IPS DF 6.9 (cell line): ENCODE measurements around the gene FCSK.

Source experiments
- DNase-seq: peaks from one replicate; pipeline ENCODE4 v3.0.0-alpha.2; 2013; ENCODE audit warnings: low read depth, low spot score
- H3K27ac ChIP-seq: one replicate; pipeline ENCODE4 v1.5.1; 2013; ENCODE audit warnings: low read length, control low read depth
- H3K27me3 ChIP-seq: 2 replicates; pipeline ENCODE4 v1.6.1; 2013; ENCODE audit warnings: mild to moderate bottlenecking, low read length; ENCODE audit not compliant: control insufficient read depth, insufficient read depth
- H3K36me3 ChIP-seq: 2 replicates; pipeline ENCODE4 v1.6.1; 2013; ENCODE audit warnings: low read length; ENCODE audit not compliant: control insufficient read depth, insufficient read depth
- H3K4me1 ChIP-seq: 2 replicates; pipeline ENCODE4 v1.6.1; 2013; ENCODE audit warnings: low read length; ENCODE audit not compliant: control insufficient read depth, insufficient read depth
- H3K4me3 ChIP-seq: 2 replicates; pipeline ENCODE4 v1.5.1; 2013; ENCODE audit warnings: mild to moderate bottlenecking, low read length
- H3K9me3 ChIP-seq: 2 replicates; pipeline ENCODE4 v1.6.1; 2013; ENCODE audit warnings: low read length, inconsistent platforms; ENCODE audit not compliant: control insufficient read depth, insufficient read depth
- WGBS: extraction: QIAGEN DNeasy Blood & Tissue Kit; methylation state at CpG from one replicate; pipeline ENCODE4 v1.1.7; 2013; ENCODE audit warnings: mixed read lengths, missing lambda C conversion rate; ENCODE audit not compliant: insufficient read length, insufficient coverage; 5-methylcytosine and 5-hydroxymethylcytosine counted together

Gene FCSK

DNA sequence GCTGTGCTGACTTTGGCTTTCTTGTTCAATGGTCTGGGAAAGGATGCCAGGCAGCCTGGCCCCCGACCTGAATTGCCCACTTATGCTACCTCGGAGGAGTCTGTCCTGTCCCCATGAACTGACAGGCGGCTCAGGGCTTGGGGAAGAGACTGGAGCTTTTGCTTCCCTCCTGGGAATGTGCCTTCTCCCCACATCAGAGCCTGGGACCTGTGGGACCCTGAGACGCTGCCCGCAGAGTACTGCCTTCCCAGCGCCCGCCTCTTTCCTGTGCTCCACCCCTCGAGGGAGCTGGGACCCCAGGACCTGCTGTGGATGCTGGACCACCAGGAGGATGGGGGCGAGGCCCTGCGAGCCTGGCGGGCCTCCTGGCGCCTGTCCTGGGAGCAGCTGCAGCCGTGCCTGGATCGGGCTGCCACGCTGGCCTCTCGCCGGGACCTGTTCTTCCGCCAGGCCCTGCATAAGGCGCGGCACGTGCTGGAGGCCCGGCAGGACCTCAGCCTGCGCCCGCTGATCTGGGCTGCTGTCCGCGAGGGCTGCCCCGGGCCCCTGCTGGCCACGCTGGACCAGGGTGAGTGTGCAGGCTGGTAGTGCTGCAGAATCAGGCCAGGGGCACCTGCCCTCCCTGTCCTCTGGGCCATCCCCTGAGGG, 18.5 kb downstream of the FCSK start:
- H3K4me1 ChIP-seq: 0 out of 2 replicates have a peak, but pooled peaks cover 2% of the 10 kb centered on the region
- DNase-seq: no peak
- H3K36me3 ChIP-seq: no peaks in the 10 kb centered on the region; the same call in 1 of the 2 replicates
- no peak overlapping the region for H3K4me3 ChIP-seq
- no CpG with 5 or more reads among the region's 28 CpGs for WGBS
- H3K27me3 ChIP-seq: no peaks in the 10 kb centered on the region
- no peak overlapping the region for H3K27ac ChIP-seq
- no peaks in the 10 kb centered on the region for H3K9me3 ChIP-seq

GRCh38 chr16:70473446-70474319, 19.3 kb downstream of the FCSK start:
- no peaks in the 10 kb centered on the region for H3K9me3 ChIP-seq
- H3K27me3 ChIP-seq: no peaks in the 10 kb centered on the region
- 0 out of 2 replicates have a peak, but pooled peaks cover 2% of the 10 kb centered on the region for H3K4me1 ChIP-seq
- WGBS: no CpG with 5 or more reads among the region's 21 CpGs
- no peak overlapping the region for H3K4me3 ChIP-seq
- H3K27ac ChIP-seq: no peak overlapping the region
- H3K36me3 ChIP-seq: no peaks in the 10 kb centered on the region; the same call in 1 of the 2 replicates
- DNase-seq: no peak

DNA sequence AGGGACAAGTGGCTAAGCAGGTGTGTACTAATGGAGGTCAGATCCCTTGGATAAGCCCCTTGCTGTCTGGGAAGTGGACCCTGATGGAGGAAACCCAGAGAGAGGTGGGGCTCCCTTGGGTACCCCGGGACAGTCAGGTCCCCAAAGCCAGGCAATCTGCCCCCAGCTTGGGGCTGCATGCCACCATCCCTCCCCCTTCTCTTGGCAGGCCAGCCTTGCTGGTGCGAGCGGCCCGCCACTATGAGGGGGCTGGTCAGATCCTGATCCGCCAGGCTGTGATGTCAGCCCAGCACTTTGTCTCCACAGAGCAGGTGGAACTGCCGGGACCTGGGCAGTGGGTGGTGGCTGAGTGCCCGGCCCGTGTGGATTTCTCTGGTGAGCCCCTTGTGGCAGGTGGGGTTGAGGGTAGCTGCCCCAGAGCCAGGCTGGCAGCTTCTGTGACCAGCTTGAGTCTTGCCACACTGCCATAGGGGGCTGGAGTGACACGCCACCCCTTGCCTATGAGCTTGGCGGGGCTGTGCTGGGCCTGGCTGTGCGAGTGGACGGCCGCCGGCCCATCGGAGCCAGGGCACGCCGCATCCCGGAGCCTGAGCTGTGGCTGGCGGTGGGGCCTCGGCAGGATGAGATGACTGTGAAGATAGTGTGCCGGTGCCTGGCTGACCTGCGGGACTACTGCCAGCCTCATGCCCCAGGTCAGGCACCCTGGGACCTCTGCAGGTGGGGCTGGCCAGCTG, 20.1 kb downstream of the FCSK start:
- Histone ChIP-seq H3K9me3 (no peaks in the 10 kb centered on the region), H3K27me3 (no peaks in the 10 kb centered on the region), H3K4me1 (peaks cover 3% of the 10 kb centered on the region; the same call in 1 of the 2 replicates), H3K27ac (no peak overlapping the region), H3K36me3 (peaks cover under 1% of the 10 kb centered on the region), H3K4me3 (no peak overlapping the region)
- no CpG with 5 or more reads among the region's 22 CpGs for WGBS
- DNase-seq: no peak

DNA sequence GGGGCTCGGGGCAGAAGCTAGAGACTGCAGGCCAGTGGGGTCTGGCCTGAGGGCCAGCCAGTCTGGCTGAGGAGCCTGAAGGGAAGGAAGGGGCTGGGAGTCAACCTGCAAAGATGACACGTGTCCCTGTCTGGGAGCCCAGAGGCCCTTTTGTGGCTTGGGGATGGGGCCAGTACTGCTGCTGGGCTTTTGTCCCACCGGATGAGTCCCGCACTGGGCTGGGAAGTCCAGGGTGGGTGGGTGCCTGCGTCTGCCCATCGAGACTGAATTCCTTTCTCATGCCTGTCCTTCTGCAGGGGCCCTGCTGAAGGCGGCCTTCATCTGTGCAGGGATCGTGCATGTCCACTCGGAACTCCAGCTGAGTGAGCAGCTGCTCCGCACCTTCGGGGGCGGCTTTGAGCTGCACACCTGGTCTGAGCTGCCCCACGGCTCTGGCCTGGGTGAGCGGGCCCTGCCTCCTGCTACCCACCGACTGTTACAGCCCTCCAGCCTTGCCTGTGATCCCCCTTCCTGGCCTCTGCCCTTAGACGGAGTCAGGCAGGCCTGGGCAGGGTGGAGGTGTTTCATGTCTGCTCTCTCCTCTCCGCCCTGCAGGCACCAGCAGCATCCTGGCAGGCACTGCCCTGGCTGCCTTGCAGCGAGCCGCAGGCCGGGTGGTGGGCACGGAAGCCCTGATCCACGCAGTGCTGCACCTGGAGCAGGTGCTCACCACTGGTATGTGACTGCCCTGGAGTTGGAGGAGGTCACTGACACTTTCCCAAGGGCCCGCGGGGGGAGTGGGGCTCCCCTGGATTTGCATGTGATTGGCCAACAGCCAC, 20.9 kb downstream of the FCSK start:
- no CpG with 5 or more reads among the region's 24 CpGs for WGBS
- no peak for DNase-seq
- Histone ChIP-seq H3K27me3 (no peaks in the 10 kb centered on the region), H3K4me1 (peaks cover 3% of the 10 kb centered on the region; the same call in 1 of the 2 replicates), H3K9me3 (no peaks in the 10 kb centered on the region), H3K36me3 (peaks cover 8% of the 10 kb centered on the region), H3K27ac (no peak overlapping the region), H3K4me3 (no peak overlapping the region; the same call in 1 of the 2 replicates)

- no peak for DNase-seq
- Histone ChIP-seq H3K4me1 (peaks cover 3% of the 10 kb centered on the region; the same call in 1 of the 2 replicates), H3K36me3 (peaks cover 17% of the 10 kb centered on the region; the same call in 1 of the 2 replicates), H3K27ac (no peak overlapping the region), H3K27me3 (no peaks in the 10 kb centered on the region), H3K9me3 (no peaks in the 10 kb centered on the region), H3K4me3 (no peak overlapping the region)
- WGBS: no CpG with 5 or more reads among the region's 13 CpGs
Observed at GRCh38 chr16:70476272-70477020, 22.1 kb downstream of the FCSK start.

GRCh38 chr16:70478169-70478568, 23.8 kb downstream of the FCSK start:
- H3K4me1 ChIP-seq: peaks cover 3% of the 10 kb centered on the region; the same call in 1 of the 2 replicates
- no peak overlapping the region for H3K27ac ChIP-seq
- no CpG with 5 or more reads among the region's 8 CpGs for WGBS
- no peaks in the 10 kb centered on the region for H3K27me3 ChIP-seq
- DNase-seq: no peak
- H3K36me3 ChIP-seq: peaks cover 18% of the 10 kb centered on the region; the same call in 1 of the 2 replicates
- no peaks in the 10 kb centered on the region for H3K9me3 ChIP-seq
- H3K4me3 ChIP-seq: no peak overlapping the region

GRCh38 chr16:70478912-70479341, 24.5 kb downstream of the FCSK start:
- H3K4me3 ChIP-seq: no peak overlapping the region
- H3K9me3 ChIP-seq: no peaks in the 10 kb centered on the region
- DNase-seq: no peak
- H3K27ac ChIP-seq: no peak overlapping the region
- H3K36me3 ChIP-seq: peaks cover 18% of the 10 kb centered on the region; the same call in 1 of the 2 replicates
- peaks cover 3% of the 10 kb centered on the region; the same call in 1 of the 2 replicates for H3K4me1 ChIP-seq
- no peaks in the 10 kb centered on the region for H3K27me3 ChIP-seq
- WGBS: no CpG with 5 or more reads among the region's 10 CpGs

GRCh38 chr16:70480127-70481105, 26.0 kb downstream of the FCSK start:
- no peak for DNase-seq
- no peak overlapping the region for H3K27ac ChIP-seq
- H3K4me1 ChIP-seq: peaks cover 3% of the 10 kb centered on the region; the same call in 1 of the 2 replicates
- no peaks in the 10 kb centered on the region for H3K9me3 ChIP-seq
- peaks cover 18% of the 10 kb centered on the region; the same call in 1 of the 2 replicates for H3K36me3 ChIP-seq
- H3K27me3 ChIP-seq: no peaks in the 10 kb centered on the region
- no CpG with 5 or more reads among the region's 17 CpGs for WGBS
- no peak overlapping the region for H3K4me3 ChIP-seq
